Measurements from ENCODE around the gene GLT8D2.
"Not testable (repeated sequence)": the region's sequence is repeated elsewhere in the genome, so short reads cannot be mapped to it uniquely, and the experiment has no call there.

Gene GLT8D2

GRCh38 chr12:104055686-104056388 is 5.8 kb upstream of the GLT8D2 start:
- H3K27ac ChIP-seq: no peak overlapping the region
- H3K36me3 ChIP-seq: no peaks in the 10 kb centered on the region
- H3K4me2 ChIP-seq: no peak overlapping the region
- no peak overlapping the region for H3K4me3 ChIP-seq
- H3K9me3 ChIP-seq: no peaks in the 10 kb centered on the region
- no peak for TF ChIP-seq Cebpa-rat (IDR thresholded peaks at IDR 0.05)
- no peaks in the 10 kb centered on the region for H3K4me1 ChIP-seq
- no peaks in the 10 kb centered on the region for H4K20me1 ChIP-seq
- H3K9ac ChIP-seq: no peak overlapping the region
- no peaks in the 10 kb centered on the region for H3K27me3 ChIP-seq

GRCh38 chr12:104054681-104055346 is 4.8 kb upstream of the GLT8D2 start:
- H4K20me1 ChIP-seq: no peaks in the 10 kb centered on the region
- no peaks in the 10 kb centered on the region for H3K9me3 ChIP-seq
- no peak overlapping the region for H3K4me3 ChIP-seq
- H3K4me1 ChIP-seq: peaks cover 7% of the 10 kb centered on the region
- TF ChIP-seq Cebpa-rat (IDR thresholded peaks at IDR 0.05): no peak
- H3K4me2 ChIP-seq: no peak overlapping the region
- peaks cover 8% of the 10 kb centered on the region for H3K27me3 ChIP-seq
- H3K27ac ChIP-seq: no peak overlapping the region
- H3K9ac ChIP-seq: no peak overlapping the region
- H3K36me3 ChIP-seq: no peaks in the 10 kb centered on the region

- H3K27ac ChIP-seq: no peak overlapping the region
- H3K9me3 ChIP-seq: no peaks in the 10 kb centered on the region
- H3K36me3 ChIP-seq: no peaks in the 10 kb centered on the region
- no peaks in the 10 kb centered on the region for H4K20me1 ChIP-seq
- peaks cover 14% of the 10 kb centered on the region for H3K27me3 ChIP-seq
- H3K4me1 ChIP-seq: peaks cover 9% of the 10 kb centered on the region
- no peak overlapping the region for H3K4me3 ChIP-seq
- peak overlapping the region; percentile 48 for H3K4me2 ChIP-seq
- no peak overlapping the region for H3K9ac ChIP-seq
- no peak for TF ChIP-seq Cebpa-rat (IDR thresholded peaks at IDR 0.05)
Measured at GRCh38 chr12:104050436-104050835, 449 bp upstream of the GLT8D2 start.

GRCh38 chr12:104049278-104049902 is 597 bp downstream of the GLT8D2 start:
- H3K9ac ChIP-seq: no peak overlapping the region
- no peaks in the 10 kb centered on the region for H3K36me3 ChIP-seq
- no peaks in the 10 kb centered on the region for H3K9me3 ChIP-seq
- H4K20me1 ChIP-seq: no peaks in the 10 kb centered on the region
- no peak overlapping the region for H3K4me3 ChIP-seq
- peak overlapping the region; percentile 48; the same call in 1 of the 2 replicates for H3K4me2 ChIP-seq
- no peak for TF ChIP-seq Cebpa-rat (IDR thresholded peaks at IDR 0.05)
- H3K4me1 ChIP-seq: peaks cover 15% of the 10 kb centered on the region
- no peak overlapping the region for H3K27ac ChIP-seq
- H3K27me3 ChIP-seq: peaks cover 14% of the 10 kb centered on the region

GRCh38 chr12:104048811-104049210 is 1.2 kb downstream of the GLT8D2 start:
- TF ChIP-seq Cebpa-rat (IDR thresholded peaks at IDR 0.05): no peak
- H4K20me1 ChIP-seq: no peaks in the 10 kb centered on the region
- H3K9me3 ChIP-seq: no peaks in the 10 kb centered on the region
- H3K4me2 ChIP-seq: no peak overlapping the region
- no peak overlapping the region for H3K4me3 ChIP-seq
- H3K27ac ChIP-seq: no peak overlapping the region
- H3K9ac ChIP-seq: no peak overlapping the region
- peaks cover 15% of the 10 kb centered on the region for H3K4me1 ChIP-seq
- H3K27me3 ChIP-seq: peaks cover 14% of the 10 kb centered on the region
- no peaks in the 10 kb centered on the region for H3K36me3 ChIP-seq

- no peak overlapping the region for H3K4me2 ChIP-seq
- H3K4me1 ChIP-seq: peaks cover 15% of the 10 kb centered on the region
- no peaks in the 10 kb centered on the region for H3K36me3 ChIP-seq
- no peaks in the 10 kb centered on the region for H4K20me1 ChIP-seq
- TF ChIP-seq Cebpa-rat (IDR thresholded peaks at IDR 0.05): no peak
- H3K27ac ChIP-seq: no peak overlapping the region
- peaks cover 14% of the 10 kb centered on the region for H3K27me3 ChIP-seq
- no peak overlapping the region for H3K9ac ChIP-seq
- no peaks in the 10 kb centered on the region for H3K9me3 ChIP-seq
- no peak overlapping the region for H3K4me3 ChIP-seq
Measured at GRCh38 chr12:104048162-104048561, 1.8 kb downstream of the GLT8D2 start.

- Histone ChIP-seq H3K9me3 (no peaks in the 10 kb centered on the region), H3K4me3 (no peak overlapping the region), H3K27me3 (peaks cover 14% of the 10 kb centered on the region), H3K27ac (no peak overlapping the region), H3K4me1 (peaks cover 15% of the 10 kb centered on the region), H4K20me1 (no peaks in the 10 kb centered on the region), H3K9ac (no peak overlapping the region), H3K4me2 (no peak overlapping the region), H3K36me3 (no peaks in the 10 kb centered on the region)
- TF ChIP-seq Cebpa-rat (IDR thresholded peaks at IDR 0.05): no peak
Measured at GRCh38 chr12:104046306-104046705, 3.7 kb downstream of the GLT8D2 start.

- Histone ChIP-seq H3K27me3 (no peaks in the 10 kb centered on the region), H3K36me3 (no peaks in the 10 kb centered on the region), H3K9ac (no peak overlapping the region), H3K27ac (no peak overlapping the region), H3K9me3 (no peaks in the 10 kb centered on the region), H3K4me3 (no peak overlapping the region), H4K20me1 (no peaks in the 10 kb centered on the region), H3K4me2 (no peak overlapping the region), H3K4me1 (peaks cover 7% of the 10 kb centered on the region)
- no peak for TF ChIP-seq Cebpa-rat (IDR thresholded peaks at IDR 0.05)
Measured at GRCh38 chr12:104044158-104044557, 5.8 kb downstream of the GLT8D2 start.

- no peaks in the 10 kb centered on the region for H3K27me3 ChIP-seq
- H3K9ac ChIP-seq: no peak overlapping the region
- H4K20me1 ChIP-seq: no peaks in the 10 kb centered on the region
- H3K36me3 ChIP-seq: no peaks in the 10 kb centered on the region
- peaks cover 7% of the 10 kb centered on the region for H3K4me1 ChIP-seq
- no peaks in the 10 kb centered on the region for H3K9me3 ChIP-seq
- no peak overlapping the region for H3K4me3 ChIP-seq
- TF ChIP-seq Cebpa-rat (IDR thresholded peaks at IDR 0.05): no peak
- no peak overlapping the region for H3K27ac ChIP-seq
- no peak overlapping the region for H3K4me2 ChIP-seq
Measured at GRCh38 chr12:104042580-104042979, 7.4 kb downstream of the GLT8D2 start.

- H4K20me1 ChIP-seq, H3K4me2 ChIP-seq, H3K27ac ChIP-seq, H3K27me3 ChIP-seq, H3K9ac ChIP-seq, H3K4me1 ChIP-seq, H3K4me3 ChIP-seq, H3K36me3 ChIP-seq, H3K9me3 ChIP-seq: not testable (repeated sequence)
Measured at GRCh38 chr12:104039769-104040168, 10.2 kb downstream of the GLT8D2 start.

GRCh38 chr12:104036143-104036542 is 13.8 kb downstream of the GLT8D2 start:
- H4K20me1 ChIP-seq, H3K9ac ChIP-seq, H3K9me3 ChIP-seq, H3K4me1 ChIP-seq, H3K36me3 ChIP-seq, H3K4me2 ChIP-seq, H3K27me3 ChIP-seq, H3K27ac ChIP-seq, H3K4me3 ChIP-seq: not testable (repeated sequence)

GRCh38 chr12:104030596-104030995 is 19.4 kb downstream of the GLT8D2 start:
- not testable (repeated sequence) for H3K9ac ChIP-seq, H3K4me2 ChIP-seq, H3K4me3 ChIP-seq, H3K36me3 ChIP-seq, H3K27me3 ChIP-seq, H3K4me1 ChIP-seq, H3K9me3 ChIP-seq, H3K27ac ChIP-seq, H4K20me1 ChIP-seq

Data from BLaER1 (cell line).